ENCODE data around the gene FBRS. TPM values are rescaled to one million over a fixed set of nuclear protein-coding genes. Genes with fewer than 3 reads are reported as not detected.

The FBRS gene
- total RNA-seq, 5 donors from 2014 or later (not counting 1 experiment from before 2014, with no cell fraction given) = 159 to 186 (median 167) TPM

DNA sequence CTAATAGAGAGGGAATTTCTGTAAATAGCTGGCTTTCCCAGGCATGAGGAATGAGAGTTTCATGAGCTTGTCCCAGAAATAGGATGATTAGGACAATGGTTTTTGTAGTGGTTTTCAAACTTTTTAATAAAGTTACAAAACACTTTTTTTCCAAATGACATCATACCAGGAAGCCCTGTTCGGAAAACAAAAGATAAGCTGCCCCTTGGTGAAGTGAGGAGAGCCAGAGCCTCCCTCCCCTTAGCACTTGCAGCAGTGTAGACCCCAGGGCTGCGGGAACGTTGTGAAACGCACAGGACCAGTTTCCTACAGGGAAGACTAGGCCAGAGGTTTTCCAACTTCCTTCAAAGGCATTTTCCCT is 7.6 kb downstream of the FBRS start:
- ChIA-PET CTCF (interaction anchor here in 1 of 2 donors (0.5 kb wide), 1 partner anchor 653 kb away, joined by 4 read pairs; no protein-coding TSS in a partner anchor), POLR2A (interaction anchor here in 1 of 2 donors (0.6 kb wide), 1 partner anchor 81 kb away, joined by 3 read pairs; no protein-coding TSS in a partner anchor)
- Histone ChIP-seq H3K4me3 (ENCODE audit: control insufficient read depth in 1 of 2, extremely low read depth in 1 of 2, low read length in 1 of 2) (no peak overlapping the region), H3K36me3 (ENCODE audit: control insufficient read depth in 2 of 2, extremely low read depth in 1 of 2, insufficient read depth in 1 of 2, low read length in 1 of 2) (peaks cover 43 to 87% of the 10 kb centered on the region in 2 donors), H3K9me3 (no peaks in the 10 kb centered on the region), H3K27ac (ENCODE audit: low read length) (no peak overlapping the region), H3K27me3 (replicated peaks in 1 of 2; ENCODE audit: control insufficient read depth in 2 of 2, extremely low read depth in 1 of 2, insufficient read depth in 2 of 2, low read length in 1 of 2) (no peaks in the 10 kb centered on the region), H3K4me1 (ENCODE audit: control insufficient read depth in 1 of 2, extremely low read depth in 1 of 2, insufficient read depth in 2 of 2, low read length in 2 of 2) (peaks cover 15 to 40% of the 10 kb centered on the region in 2 experiments)
- ATAC-seq (replicated peaks in 1 of 4) (no peak), DNase-seq (no peak)
- no peaks in the 10 kb centered on the region for H3K27me3 Mint-ChIP-seq
- H3K9me3 Mint-ChIP-seq = no peaks in the 10 kb centered on the region
- H3K4me1 Mint-ChIP-seq = peaks cover 30 to 39% (median 39%) of the 10 kb centered on the region in 3 donors
- H3K27ac Mint-ChIP-seq = no peak overlapping the region
- no CpG with 5 or more reads among the region's 4 CpGs for WGBS (ENCODE audit: insufficient coverage)
- peaks cover 60% of the 10 kb centered on the region for H3K36me3 Mint-ChIP-seq
- no peak overlapping the region for H3K4me3 Mint-ChIP-seq

DNA sequence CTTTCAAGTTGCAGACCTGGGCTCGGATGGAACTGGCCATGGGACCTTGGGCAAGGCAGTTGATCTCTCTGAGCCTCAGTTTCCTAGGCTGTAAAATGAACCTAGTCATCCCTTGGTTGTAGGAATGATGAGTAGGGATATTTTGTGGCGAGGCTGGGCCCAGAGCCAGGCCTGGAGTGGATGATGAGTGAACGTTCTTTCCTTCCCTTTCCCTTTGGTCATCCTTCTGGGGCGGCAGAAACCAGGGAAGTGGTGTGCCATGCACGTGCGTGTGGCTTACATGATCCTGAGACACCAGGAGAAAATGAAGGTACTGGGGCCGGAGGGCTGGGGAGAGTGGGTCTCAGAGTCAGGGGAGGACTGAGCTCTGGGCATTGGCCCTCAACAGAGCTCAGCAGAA is 8.4 kb downstream of the FBRS start:
- Histone ChIP-seq H3K9me3 (no peaks in the 10 kb centered on the region), H3K36me3 (ENCODE audit: control insufficient read depth in 2 of 2, extremely low read depth in 1 of 2, insufficient read depth in 1 of 2, low read length in 1 of 2) (peaks cover 42 to 78% of the 10 kb centered on the region in 2 donors), H3K27ac (ENCODE audit: low read length) (no peak overlapping the region), H3K4me1 (ENCODE audit: control insufficient read depth in 1 of 2, extremely low read depth in 1 of 2, insufficient read depth in 2 of 2, low read length in 2 of 2) (peaks cover 6 to 31% of the 10 kb centered on the region in 2 experiments), H3K4me3 (ENCODE audit: control insufficient read depth in 1 of 2, extremely low read depth in 1 of 2, low read length in 1 of 2) (no peak overlapping the region), H3K27me3 (replicated peaks in 1 of 2; ENCODE audit: control insufficient read depth in 2 of 2, extremely low read depth in 1 of 2, insufficient read depth in 2 of 2, low read length in 1 of 2) (no peaks in the 10 kb centered on the region)
- Mint-ChIP-seq H3K36me3 (peaks cover 52% of the 10 kb centered on the region), H3K27ac (peak overlapping the region in 1 of 2 donors; percentile 19), H3K9me3 (no peaks in the 10 kb centered on the region), H3K4me1 (peaks cover 22 to 31% (median 30%) of the 10 kb centered on the region in 3 donors), H3K4me3 (no peak overlapping the region), H3K27me3 (no peaks in the 10 kb centered on the region)
- ATAC-seq (replicated peaks in 1 of 4) (no peak), DNase-seq (no peak)
- WGBS (ENCODE audit: insufficient coverage) = 91% methylated on average over 1 of the region's 7 CpGs
- CTCF ChIA-PET = no interaction called here
- POLR2A ChIA-PET = no interaction called here

DNA sequence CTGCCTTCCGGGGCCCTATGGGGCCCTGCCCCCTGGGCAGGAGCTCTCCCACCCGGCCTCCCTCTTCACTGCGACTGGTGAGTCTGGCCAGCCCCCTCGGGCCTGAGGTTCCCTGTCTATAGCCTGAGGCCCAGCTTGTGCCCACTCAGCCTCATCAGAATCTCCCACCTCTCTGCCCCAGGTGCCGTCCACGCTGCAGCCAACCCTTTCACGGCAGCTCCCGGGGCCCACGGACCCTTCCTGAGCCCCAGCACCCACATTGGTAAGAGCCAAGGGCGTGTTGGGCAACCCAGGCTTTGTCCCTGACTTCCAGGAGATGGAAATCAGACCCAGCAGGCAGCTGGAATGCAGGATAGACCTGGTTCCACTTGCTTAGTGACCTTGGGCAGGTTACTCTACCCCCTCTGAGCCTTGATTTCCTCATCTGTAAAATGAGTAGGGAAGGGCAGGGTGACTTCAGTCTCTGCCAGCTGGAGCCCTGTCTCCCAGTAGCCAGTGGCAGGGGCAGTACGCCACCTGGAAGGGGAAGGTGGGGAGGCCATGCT is 9.2 kb downstream of the FBRS start:
- Histone ChIP-seq H3K27ac (ENCODE audit: low read length) (no peak overlapping the region), H3K9me3 (no peaks in the 10 kb centered on the region), H3K4me1 (ENCODE audit: control insufficient read depth in 1 of 2, extremely low read depth in 1 of 2, insufficient read depth in 2 of 2, low read length in 2 of 2) (peaks cover 2 to 24% of the 10 kb centered on the region in 2 experiments), H3K4me3 (ENCODE audit: control insufficient read depth in 1 of 2, extremely low read depth in 1 of 2, low read length in 1 of 2) (no peak overlapping the region), H3K36me3 (ENCODE audit: control insufficient read depth in 2 of 2, extremely low read depth in 1 of 2, insufficient read depth in 1 of 2, low read length in 1 of 2) (peaks cover 36 to 70% of the 10 kb centered on the region in 2 donors), H3K27me3 (replicated peaks in 1 of 2; ENCODE audit: control insufficient read depth in 2 of 2, extremely low read depth in 1 of 2, insufficient read depth in 2 of 2, low read length in 1 of 2) (no peaks in the 10 kb centered on the region)
- POLR2A ChIA-PET = no interaction called here
- no peak overlapping the region for H3K27ac Mint-ChIP-seq
- DNase-seq (no peak), ATAC-seq (replicated peaks in 1 of 4) (no peak)
- H3K27me3 Mint-ChIP-seq = no peaks in the 10 kb centered on the region
- no peak overlapping the region for H3K4me3 Mint-ChIP-seq
- H3K9me3 Mint-ChIP-seq = no peaks in the 10 kb centered on the region
- H3K36me3 Mint-ChIP-seq = peaks cover 45% of the 10 kb centered on the region
- CTCF ChIA-PET = interaction anchor here in 1 of 2 donors (0.5 kb wide), 1 partner anchor 9 kb away, joined by 4 read pairs; no protein-coding TSS in a partner anchor
- WGBS (ENCODE audit: insufficient coverage) = 94% methylated on average over 11 of the region's 11 CpGs
- peaks cover 14 to 23% (median 22%) of the 10 kb centered on the region in 3 donors for H3K4me1 Mint-ChIP-seq

DNA sequence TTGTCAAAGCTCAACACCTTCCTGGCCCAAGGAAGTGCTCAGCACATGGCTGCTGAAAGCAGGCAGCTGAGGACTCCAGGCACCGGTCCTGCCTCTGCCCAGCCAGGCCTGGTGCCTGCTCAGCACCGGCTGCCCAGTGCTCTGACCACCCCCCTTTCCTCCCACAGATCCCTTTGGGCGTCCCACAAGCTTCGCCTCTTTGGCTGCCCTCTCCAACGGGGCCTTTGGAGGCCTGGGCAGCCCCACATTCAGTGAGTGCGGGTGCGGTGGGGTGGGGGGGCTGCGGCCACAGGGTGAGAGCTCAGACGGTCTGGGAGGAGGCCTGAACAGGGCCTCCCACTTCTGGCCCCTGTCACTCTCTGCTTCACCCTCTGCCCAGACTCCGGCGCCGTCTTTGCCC is 10.2 kb downstream of the FBRS start:
- Mint-ChIP-seq H3K4me3 (no peak overlapping the region), H3K27me3 (no peaks in the 10 kb centered on the region), H3K27ac (no peak overlapping the region), H3K36me3 (peaks cover 36% of the 10 kb centered on the region), H3K4me1 (peaks cover 5 to 14% (median 13%) of the 10 kb centered on the region in 3 donors), H3K9me3 (no peaks in the 10 kb centered on the region)
- ATAC-seq (replicated peaks in 1 of 4) (peak in 1 of 4 experiments; percentile 13), DNase-seq (no peak)
- Histone ChIP-seq H3K27ac (ENCODE audit: low read length) (no peak overlapping the region), H3K4me3 (ENCODE audit: control insufficient read depth in 1 of 2, extremely low read depth in 1 of 2, low read length in 1 of 2) (no peak overlapping the region), H3K36me3 (ENCODE audit: control insufficient read depth in 2 of 2, extremely low read depth in 1 of 2, insufficient read depth in 1 of 2, low read length in 1 of 2) (peaks cover 31 to 61% of the 10 kb centered on the region in 2 donors), H3K4me1 (ENCODE audit: control insufficient read depth in 1 of 2, extremely low read depth in 1 of 2, insufficient read depth in 2 of 2, low read length in 2 of 2) (peaks cover 2 to 15% of the 10 kb centered on the region in 2 experiments), H3K27me3 (replicated peaks in 1 of 2; ENCODE audit: control insufficient read depth in 2 of 2, extremely low read depth in 1 of 2, insufficient read depth in 2 of 2, low read length in 1 of 2) (no peaks in the 10 kb centered on the region), H3K9me3 (no peaks in the 10 kb centered on the region)
- ChIA-PET POLR2A (no interaction called here), CTCF (interaction anchor here (0.5 kb wide), 2 partner anchors 8 to 34 kb away, joined by 3 to 4 read pairs; no protein-coding TSS in a partner anchor)
- 93% methylated on average over 6 of the region's 12 CpGs for WGBS (ENCODE audit: insufficient coverage)

DNA sequence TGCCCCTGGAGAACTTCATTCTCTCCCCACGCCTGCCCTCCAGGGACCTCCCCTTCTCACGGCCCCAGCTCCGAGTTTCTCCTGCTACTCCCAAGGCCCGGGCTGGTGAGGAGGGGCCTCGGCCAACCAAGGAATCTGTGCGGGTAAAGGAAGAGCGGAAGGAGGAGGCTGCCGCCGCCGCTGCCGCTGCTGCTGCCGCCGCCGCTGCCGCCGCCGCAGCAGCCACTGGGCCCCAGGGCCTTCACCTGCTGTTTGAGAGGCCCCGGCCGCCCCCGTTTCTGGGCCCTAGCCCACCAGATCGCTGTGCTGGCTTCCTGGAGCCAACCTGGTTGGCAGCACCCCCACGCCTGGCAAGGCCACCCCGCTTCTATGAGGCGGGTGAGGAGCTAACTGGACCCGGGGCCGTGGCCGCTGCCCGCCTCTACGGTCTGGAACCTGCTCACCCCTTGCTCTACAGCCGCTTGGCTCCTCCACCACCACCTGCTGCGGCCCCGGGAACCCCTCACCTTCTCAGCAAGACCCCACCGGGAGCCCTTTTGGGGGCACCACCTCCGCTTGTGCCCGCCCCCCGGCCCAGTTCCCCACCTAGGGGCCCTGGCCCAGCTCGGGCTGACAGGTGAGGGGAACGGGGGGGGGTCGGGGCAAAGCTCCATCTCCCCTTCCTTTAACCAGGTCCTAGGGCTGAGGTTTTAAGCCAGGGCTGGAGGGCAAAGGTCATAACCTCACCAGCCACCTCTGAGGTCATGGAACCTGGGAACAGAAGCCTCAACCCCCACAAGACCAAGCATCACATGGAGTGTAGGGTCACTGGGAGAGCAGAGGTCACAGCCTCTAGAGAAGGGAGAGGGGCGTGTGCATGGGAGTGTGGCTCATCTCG is 11.0 kb downstream of the FBRS start:
- Histone ChIP-seq H3K36me3 (ENCODE audit: control insufficient read depth in 2 of 2, extremely low read depth in 1 of 2, insufficient read depth in 1 of 2, low read length in 1 of 2) (peaks cover 31 to 54% of the 10 kb centered on the region in 2 donors), H3K27ac (ENCODE audit: low read length) (no peak overlapping the region), H3K4me1 (ENCODE audit: control insufficient read depth in 1 of 2, extremely low read depth in 1 of 2, insufficient read depth in 2 of 2, low read length in 2 of 2) (peaks cover 0 to 7% of the 10 kb centered on the region in 2 experiments), H3K4me3 (ENCODE audit: control insufficient read depth in 1 of 2, extremely low read depth in 1 of 2, low read length in 1 of 2) (no peak overlapping the region), H3K27me3 (replicated peaks in 1 of 2; ENCODE audit: control insufficient read depth in 2 of 2, extremely low read depth in 1 of 2, insufficient read depth in 2 of 2, low read length in 1 of 2) (no peaks in the 10 kb centered on the region), H3K9me3 (no peaks in the 10 kb centered on the region)
- CTCF ChIA-PET = interaction anchor here in 1 of 2 donors (0.5 kb wide), 1 partner anchor 35 kb away, joined by 3 read pairs; no protein-coding TSS in a partner anchor
- H3K27me3 Mint-ChIP-seq = no peaks in the 10 kb centered on the region
- POLR2A ChIA-PET = interaction anchor here in 1 of 2 donors (0.6 kb wide), 1 partner anchor 21 kb away, joined by 4 read pairs; no protein-coding TSS in a partner anchor
- no peaks in the 10 kb centered on the region for H3K9me3 Mint-ChIP-seq
- H3K4me1 Mint-ChIP-seq = peaks cover 0 to 8% (median 8%) of the 10 kb centered on the region in 3 donors
- DNase-seq (no peak), ATAC-seq (replicated peaks in 1 of 4) (no peak)
- no peak overlapping the region for H3K27ac Mint-ChIP-seq
- WGBS (ENCODE audit: insufficient coverage) = 98% methylated on average over 30 of the region's 41 CpGs
- peaks cover 30% of the 10 kb centered on the region for H3K36me3 Mint-ChIP-seq
- H3K4me3 Mint-ChIP-seq = no peak overlapping the region

DNA sequence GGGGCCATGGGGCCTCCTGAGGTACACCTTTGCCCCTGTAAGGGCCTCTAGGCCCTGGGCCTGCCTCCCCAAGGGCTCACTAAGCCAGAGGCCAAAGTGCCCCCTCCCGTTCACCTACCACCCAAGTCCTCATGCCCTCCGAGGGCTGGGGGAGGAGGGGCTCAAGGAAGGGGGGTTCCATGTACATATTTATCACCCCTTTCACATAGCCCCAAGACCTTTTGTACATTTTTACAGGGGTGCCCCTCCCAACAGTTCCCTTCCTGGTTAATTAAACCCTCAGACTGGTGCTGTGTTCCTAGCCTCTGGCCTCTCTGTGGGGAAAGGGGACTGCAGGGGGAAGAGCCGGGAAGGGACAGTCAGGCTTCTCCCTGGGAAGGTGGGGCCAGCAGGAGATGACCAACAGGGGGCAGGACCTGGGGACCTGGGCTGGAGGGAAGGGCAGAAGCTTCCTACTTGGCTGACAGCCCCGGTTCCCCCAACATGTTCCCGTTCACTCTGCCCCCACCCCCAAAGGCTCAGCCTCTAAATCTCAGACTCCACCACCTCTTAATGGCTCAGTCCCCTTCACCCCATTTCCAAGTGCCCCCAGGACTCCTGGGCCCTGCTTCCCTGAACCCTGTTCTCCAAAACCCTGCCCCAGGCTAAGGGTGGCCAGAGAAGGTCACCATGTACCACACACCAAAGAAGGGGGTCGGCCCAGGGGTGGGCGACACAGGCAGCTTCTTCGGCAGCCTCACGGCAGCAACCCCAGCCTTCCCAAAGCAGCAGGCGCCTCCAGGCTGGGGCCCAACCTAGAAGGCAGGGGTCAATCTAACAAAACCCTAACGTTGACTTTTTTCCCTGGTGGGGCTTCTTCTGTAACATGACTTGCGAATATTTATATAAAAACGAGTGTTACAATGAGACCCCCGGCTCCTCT is 11.9 kb downstream of the FBRS start:
- Mint-ChIP-seq H3K4me3 (no peak overlapping the region), H3K27ac (no peak overlapping the region), H3K27me3 (no peaks in the 10 kb centered on the region), H3K4me1 (peaks cover 0 to 7% (median 6%) of the 10 kb centered on the region in 3 donors), H3K9me3 (no peaks in the 10 kb centered on the region), H3K36me3 (peaks cover 27% of the 10 kb centered on the region)
- ATAC-seq (replicated peaks in 1 of 4) (no peak), DNase-seq (no peak)
- H3K36me3 ChIP-seq (ENCODE audit: control insufficient read depth in 2 of 2, extremely low read depth in 1 of 2, insufficient read depth in 1 of 2, low read length in 1 of 2) = peaks cover 31 to 45% of the 10 kb centered on the region in 2 donors
- no peaks in the 10 kb centered on the region for H3K4me1 ChIP-seq (ENCODE audit: control insufficient read depth in 1 of 2, extremely low read depth in 1 of 2, insufficient read depth in 2 of 2, low read length in 2 of 2)
- H3K9me3 ChIP-seq = no peaks in the 10 kb centered on the region
- H3K27ac ChIP-seq (ENCODE audit: low read length) = no peak overlapping the region
- no peak overlapping the region for H3K4me3 ChIP-seq (ENCODE audit: control insufficient read depth in 1 of 2, extremely low read depth in 1 of 2, low read length in 1 of 2)
- ChIA-PET CTCF (no interaction called here), POLR2A (no interaction called here)
- no peaks in the 10 kb centered on the region for H3K27me3 ChIP-seq (replicated peaks in 1 of 2; ENCODE audit: control insufficient read depth in 2 of 2, extremely low read depth in 1 of 2, insufficient read depth in 2 of 2, low read length in 1 of 2)
- 98% methylated on average over 8 of the region's 14 CpGs for WGBS (ENCODE audit: insufficient coverage)

All from T-cell (primary cell).